Transverse colon (tissue), 4 donors: ENCODE data around the gene TTC39C.

Experiments
- EP300 ChIP-seq: sonication (generic); formaldehyde crosslinking; IDR thresholded peaks from one replicate; pipeline ENCODE4 v1.6.1; 2017; ENCODE audit warnings: antibody characterized with exemption, low read depth
- POLR2AphosphoS5 ChIP-seq, 3 donors: sonication (generic); formaldehyde crosslinking; IDR thresholded peaks; one replicate each; pipeline ENCODE4 v1.6.1; 2016; ENCODE audit warnings: antibody characterized with exemption in 3 of 3
- TF ChIP-seq, protein P1 (sequence below), 5 experiments: fragments of 200-600 bp in 3 of 5; fragments of 450-650 bp in 2 of 5; sonication (generic) in 3 of 5; IDR thresholded peaks; 1 replicate in 2 of 5; 2 replicates in 3 of 5; pipeline ENCODE4 v1.5.1; 2016 to 2017; ENCODE audit warnings: antibody characterized with exemption in 5 of 5, inconsistent platforms in 3 of 5, mild to moderate bottlenecking in 2 of 5, moderate library complexity in 1 of 5

DNA sequence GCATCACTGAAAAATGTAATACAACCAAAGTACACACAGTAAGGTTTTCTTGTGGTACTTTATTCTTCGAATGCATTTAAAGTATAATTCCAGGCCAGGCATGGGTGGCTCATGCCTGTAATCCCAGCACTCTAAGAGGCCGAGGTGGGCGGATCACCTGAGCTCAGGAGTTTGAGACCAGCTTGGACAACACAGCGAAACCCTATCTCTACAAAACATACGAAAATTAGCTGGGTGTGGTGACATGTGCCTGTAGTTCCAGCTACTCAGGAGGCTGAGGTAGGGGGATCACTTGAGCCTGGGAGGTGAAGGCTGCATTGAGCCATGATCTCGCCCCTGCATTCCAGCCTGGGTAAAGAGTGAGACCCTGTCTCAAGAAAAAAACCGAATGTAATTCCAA lies 3.9 kb upstream of the TTC39C start:
- no peak for TF ChIP-seq EP300
- TF ChIP-seq, protein P1, sequence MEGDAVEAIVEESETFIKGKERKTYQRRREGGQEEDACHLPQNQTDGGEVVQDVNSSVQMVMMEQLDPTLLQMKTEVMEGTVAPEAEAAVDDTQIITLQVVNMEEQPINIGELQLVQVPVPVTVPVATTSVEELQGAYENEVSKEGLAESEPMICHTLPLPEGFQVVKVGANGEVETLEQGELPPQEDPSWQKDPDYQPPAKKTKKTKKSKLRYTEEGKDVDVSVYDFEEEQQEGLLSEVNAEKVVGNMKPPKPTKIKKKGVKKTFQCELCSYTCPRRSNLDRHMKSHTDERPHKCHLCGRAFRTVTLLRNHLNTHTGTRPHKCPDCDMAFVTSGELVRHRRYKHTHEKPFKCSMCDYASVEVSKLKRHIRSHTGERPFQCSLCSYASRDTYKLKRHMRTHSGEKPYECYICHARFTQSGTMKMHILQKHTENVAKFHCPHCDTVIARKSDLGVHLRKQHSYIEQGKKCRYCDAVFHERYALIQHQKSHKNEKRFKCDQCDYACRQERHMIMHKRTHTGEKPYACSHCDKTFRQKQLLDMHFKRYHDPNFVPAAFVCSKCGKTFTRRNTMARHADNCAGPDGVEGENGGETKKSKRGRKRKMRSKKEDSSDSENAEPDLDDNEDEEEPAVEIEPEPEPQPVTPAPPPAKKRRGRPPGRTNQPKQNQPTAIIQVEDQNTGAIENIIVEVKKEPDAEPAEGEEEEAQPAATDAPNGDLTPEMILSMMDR (IDR thresholded peaks at IDR 0.05): no peak
- TF ChIP-seq POLR2AphosphoS5 (IDR thresholded peaks at IDR 0.05): no peak
